Adrenal gland (tissue), 12 donors: Measurements from ENCODE around the gene TMA16. TPM values are rescaled to one million over a fixed set of nuclear protein-coding genes. Genes with fewer than 3 reads are reported as not detected.

Source experiments
- DNase-seq, 7 donors: peaks; one replicate each; pipeline ENCODE4 v3.0.0-alpha.2; 2019 to 2020
- H3K27ac ChIP-seq, 5 donors: fragments of 200-600 bp; sonication (generic) in 4 of 5; 1 replicate in 3 of 5; 2 replicates in 2 of 5; pipeline versions ENCODE4 v1.5.1 to v1.8.0; 2016 to 2020; ENCODE audit warnings: mild to moderate bottlenecking in 1 of 5
- H3K27me3 ChIP-seq: fragments of 200-600 bp; 2 replicates; pipeline ENCODE4 v1.8.0; 2021
- H3K36me3 ChIP-seq, 2 donors: fragments of 200-600 bp; replicated peaks in 1 of 2; 1 replicate in 1 of 2; 2 replicates in 1 of 2; pipeline versions ENCODE4 v1.5.1 to v1.8.0; 2018 to 2022
- H3K4me1 ChIP-seq, 2 donors: fragments of 200-600 bp; replicated peaks in 1 of 2; 1 replicate in 1 of 2; 2 replicates in 1 of 2; pipeline versions ENCODE4 v1.5.1 to v1.8.0; 2018 to 2021
- H3K4me3 ChIP-seq, 4 donors: fragments of 200-600 bp; sonication (generic) in 3 of 4; one replicate each; pipeline ENCODE4 v1.5.1; 2016 to 2018
- H3K9me3 ChIP-seq, 3 donors: fragments of 200-600 bp; sonication (generic) in 1 of 3; replicated peaks in 1 of 3; 1 replicate in 2 of 3; 2 replicates in 1 of 3; pipeline versions ENCODE4 v1.5.1 to v1.8.0; 2016 to 2021
- CTCF ChIP-seq, 6 experiments: fragments of 450-650 bp in 4 of 6; fragments of 200-600 bp in 2 of 6; sonication (generic) in 1 of 6; IDR thresholded peaks; 1 replicate in 5 of 6; 2 replicates in 1 of 6; pipeline versions ENCODE4 v1.5.1 to v1.8.0; 2016 to 2021; ENCODE audit warnings: antibody characterized with exemption in 6 of 6, mild to moderate bottlenecking in 2 of 6, moderate library complexity in 1 of 6
- POLR2A ChIP-seq, 2 donors: fragments of 450-650 bp; IDR thresholded peaks; one replicate each; pipeline ENCODE4 v1.6.1; 2017; ENCODE audit warnings: antibody characterized with exemption in 2 of 2, mild to moderate bottlenecking in 2 of 2, moderate library complexity in 1 of 2
- WGBS, 4 donors: extraction: QIAGEN DNeasy Blood & Tissue Kit in 2 of 4; methylation state at CpG; one replicate each; pipeline versions ENCODE4 v1.1.5 to v1.1.7; 2013 to 2017; 5-methylcytosine and 5-hydroxymethylcytosine counted together
- intact Hi-C, 2 donors: fragments of 100-400 bp; cut with DNase I; formaldehyde crosslinking; loops; one replicate each; pipeline versions ENCODE4 v1.14.1 to v1.15.0; 2022 to 2023
- polyA plus RNA-seq, 3 donors: library from polyadenylated mRNA; stranded (reverse); fragments of 200-250 nt in 2 of 3; fragments of 350-450 nt in 1 of 3; fragmentation: Illumina TruSeq in 1 of 3; extraction: RNeasy Lipid Tissue Mini Kit (QIAGEN cat#74804) in 1 of 3; gene quantifications; one replicate each; pipeline ENCODE4 v1.2.3, GENCODE V29; 2013 to 2014
- total RNA-seq, 9 donors: library from RNA; depleted of rRNA in 4 of 9; stranded (reverse); fragments of >200 nt in 4 of 9; fragments of 120-200 nt in 1 of 9; fragmentation: NEBNext Ultra II Directional in 1 of 9; extraction: Animal tissue kit (Norgen Biotek cat#: 25700) in 1 of 9; gene quantifications; one replicate each; pipeline versions ENCODE4 v1.1.0 to v1.2.4, GENCODE V29; 2013 to 2023
- donor health status: healthy with polysubstance abuse.
- donor health status: Bipolar disorder and iron deficiency.
- donor health status: DM: yes; HTN: yes; CAD: no.
- donor health status: DM: no; HTN: no; CAD: no.
- donor health status: DM: no; HTN: no; CAD: no.
- donor health status: DM: yes; HTN: yes; CAD: no.

Gene TMA16
- total and polyA plus RNA-seq, 12 donors = 7.7 to 63.1 (median 17.8) TPM

GRCh38 chr4:163550869-163551267, 56.4 kb downstream of the TMA16 start:
- Histone ChIP-seq H3K27ac (no peak overlapping the region), H3K27me3 (no peaks in the 10 kb centered on the region), H3K9me3 (no peaks in the 10 kb centered on the region), H3K4me3 (no peak overlapping the region), H3K4me1 (peaks cover 3 to 4% of the 10 kb centered on the region in 2 donors), H3K36me3 (no peaks in the 10 kb centered on the region)
- 56 to 62% (median 60%) methylated on average over 6 of the region's 6 CpGs for WGBS, 4 donors
- intact Hi-C loops = loop anchor here in 1 of 2 donors (10.0 kb wide), 2 partner anchors 124 to 1184 kb away; no protein-coding TSS in a partner anchor
- TF ChIP-seq POLR2A (IDR thresholded peaks at IDR 0.05) (no peak), CTCF (IDR thresholded peaks at IDR 0.05) (no peak)
- DNase-seq = no peak

GRCh38 chr4:163553146-163553545, 58.7 kb downstream of the TMA16 start:
- Histone ChIP-seq H3K9me3 (no peaks in the 10 kb centered on the region), H3K4me3 (no peak overlapping the region), H3K36me3 (no peaks in the 10 kb centered on the region), H3K27me3 (no peaks in the 10 kb centered on the region), H3K27ac (no peak overlapping the region), H3K4me1 (peaks cover 4 to 7% of the 10 kb centered on the region in 2 donors)
- DNase-seq = no peak
- 55 to 75% (median 63%) methylated on average over 4 of the region's 4 CpGs for WGBS, 4 donors
- TF ChIP-seq POLR2A (IDR thresholded peaks at IDR 0.05) (no peak), CTCF (IDR thresholded peaks at IDR 0.05) (no peak)
- intact Hi-C loops = loop anchor here in 1 of 2 donors (10.0 kb wide), 2 partner anchors 122 to 1182 kb away; no protein-coding TSS in a partner anchor

DNA sequence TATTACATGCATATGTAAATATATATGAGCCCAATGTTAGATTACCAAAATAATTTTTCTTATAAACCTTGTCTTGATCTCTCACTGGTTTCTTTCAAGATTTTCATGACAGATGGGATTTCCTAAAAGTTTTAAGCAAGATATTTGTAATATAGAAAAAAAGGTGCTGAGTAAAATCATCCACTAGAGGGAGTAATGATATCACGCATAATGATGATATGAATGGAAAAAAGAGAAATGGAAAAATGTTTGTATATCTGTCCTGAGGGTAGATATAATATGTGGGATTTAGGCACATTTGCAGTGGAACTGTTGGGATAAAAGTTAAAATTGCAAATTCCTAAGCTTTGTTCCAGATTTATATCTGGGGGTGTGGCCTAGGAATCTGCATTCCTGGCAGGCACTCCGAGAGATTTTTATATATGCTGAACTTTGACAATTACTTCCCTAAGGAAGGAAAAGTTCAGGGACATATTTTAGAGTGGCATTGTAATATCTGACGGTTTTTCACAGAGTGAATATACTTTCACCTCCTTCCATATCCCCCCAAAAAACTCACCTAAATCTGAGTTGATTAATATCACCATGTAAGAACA, 60.5 kb downstream of the TMA16 start:
- DNase-seq = no peak
- no peaks in the 10 kb centered on the region for H3K27me3 ChIP-seq
- H3K27ac ChIP-seq = no peak overlapping the region
- 16 to 22% (median 16%) methylated on average over 3 of the region's 3 CpGs for WGBS, 4 donors
- TF ChIP-seq CTCF (IDR thresholded peaks at IDR 0.05) (peak; percentile 43 to 81 (median 61)), POLR2A (IDR thresholded peaks at IDR 0.05) (no peak)
- no peaks in the 10 kb centered on the region for H3K36me3 ChIP-seq
- peaks cover 4 to 7% of the 10 kb centered on the region in 2 donors for H3K4me1 ChIP-seq
- intact Hi-C loops = loop anchor here in 1 of 2 donors (10.0 kb wide), 2 partner anchors 120 to 1180 kb away; no protein-coding TSS in a partner anchor
- H3K9me3 ChIP-seq = no peaks in the 10 kb centered on the region
- no peak overlapping the region for H3K4me3 ChIP-seq

GRCh38 chr4:163556177-163556576, 61.7 kb downstream of the TMA16 start:
- Histone ChIP-seq H3K4me3 (no peak overlapping the region), H3K4me1 (peaks cover 0 to 7% of the 10 kb centered on the region in 2 donors), H3K27ac (no peak overlapping the region), H3K36me3 (no peaks in the 10 kb centered on the region), H3K27me3 (no peaks in the 10 kb centered on the region), H3K9me3 (no peaks in the 10 kb centered on the region)
- WGBS, 4 donors = 30 to 36% (median 33%) methylated on average over 2 of the region's 2 CpGs
- no peak for DNase-seq
- intact Hi-C loops = loop anchor here in 1 of 2 donors (10.0 kb wide), 2 partner anchors 119 to 1179 kb away; no protein-coding TSS in a partner anchor
- no peak for TF ChIP-seq POLR2A (IDR thresholded peaks at IDR 0.05)
- peak in 2 of 6 experiments; percentile 8 to 23 for TF ChIP-seq CTCF (IDR thresholded peaks at IDR 0.05)
